H1 (cell line): Measurements from ENCODE around the gene STARD4. TPM values are rescaled to one million over a fixed set of nuclear protein-coding genes. Genes with fewer than 3 reads are reported as not detected.

Experiments
- CTCF ChIA-PET: fragments of 300-600 bp; sonication (Branson Sonifier 250); formaldehyde crosslinking; loops from one replicate; lab custom pipeline; 2021; ENCODE audit not compliant: partially characterized antibody; lab: Charles Lee
- POLR2A ChIA-PET: fragments of 300-600 bp; sonication (Branson Sonifier 250); formaldehyde crosslinking; loops from one replicate; lab custom pipeline; 2021; ENCODE audit warnings: inconsistent platforms; ENCODE audit not compliant: partially characterized antibody; lab: Charles Lee
- DNase-seq, 2 experiments: peaks; one replicate each; pipeline versions ENCODE4 v3.0.0 to v3.0.0-alpha.2; 2010 to 2022; ENCODE audit warnings: low spot score in 2 of 2, low read depth in 1 of 2, mixed read lengths in 1 of 2
- FAIRE-seq: peaks from 2 replicates; lab custom pipeline; 2011; peaks lifted over from hg19 to GRCh38; lab: Jason Lieb, UNC
- H2AFZ ChIP-seq: 2 replicates; pipeline ENCODE4 v1.8.1; 2012; ENCODE audit warnings: low read length, inconsistent platforms
- H2AK5ac ChIP-seq: 2 replicates; pipeline ENCODE4 v1.6.1; 2013; ENCODE audit warnings: low read depth, low read length
- H2BK120ac ChIP-seq: replicated peaks from 2 replicates; pipeline ENCODE3; 2013; ENCODE audit warnings: low read depth, low read length, inconsistent platforms
- H2BK12ac ChIP-seq: 2 replicates; pipeline ENCODE4 v1.6.1; 2013; ENCODE audit warnings: low read depth, low read length
- H2BK15ac ChIP-seq: 2 replicates; pipeline ENCODE4 v1.6.1; 2013; ENCODE audit warnings: low read length
- H2BK20ac ChIP-seq: 2 replicates; pipeline ENCODE4 v1.6.1; 2013; ENCODE audit warnings: low read length
- H2BK5ac ChIP-seq: 2 replicates; pipeline ENCODE4 v1.6.1; 2013; ENCODE audit warnings: low read depth, low read length
- H3K14ac ChIP-seq: 2 replicates; pipeline ENCODE4 v1.6.1; 2013; ENCODE audit warnings: inconsistent platforms; ENCODE audit not compliant: insufficient read length
- H3K18ac ChIP-seq: 2 replicates; pipeline ENCODE4 v1.6.1; 2013; ENCODE audit warnings: low read length; ENCODE audit errors: extremely low read depth
- H3K23ac ChIP-seq: 2 replicates; pipeline ENCODE4 v1.6.1; 2013; ENCODE audit warnings: inconsistent platforms; ENCODE audit not compliant: insufficient read length
- H3K23me2 ChIP-seq: 2 replicates; pipeline ENCODE4 v1.6.1; 2013; ENCODE audit warnings: low read depth, low read length
- H3K27ac ChIP-seq: 2 replicates; pipeline ENCODE4 v1.6.1; 2011; ENCODE audit warnings: low read depth, low read length, inconsistent platforms
- H3K27me3 ChIP-seq, 4 experiments: replicated peaks in 1 of 4; 1 replicate in 1 of 4; 2 replicates in 3 of 4; pipeline versions ENCODE4 v1.6.1 to v1.8.1; 2011 to 2013; ENCODE audit warnings: low read length in 3 of 4, mild to moderate bottlenecking in 3 of 4, inconsistent platforms in 2 of 4, mixed read lengths in 2 of 4, moderate library complexity in 1 of 4; ENCODE audit not compliant: control insufficient read depth in 3 of 4, insufficient read depth in 3 of 4; ENCODE audit errors: extremely low read depth in 1 of 4
- H3K36me3 ChIP-seq, 4 experiments: 2 replicates each; pipeline versions ENCODE4 v1.6.1 to v1.8.1; 2011 to 2013; ENCODE audit warnings: mild to moderate bottlenecking in 4 of 4, low read length in 3 of 4, moderate library complexity in 2 of 4, control low read depth in 1 of 4, inconsistent platforms in 1 of 4; ENCODE audit not compliant: insufficient read depth in 4 of 4, control insufficient read depth in 2 of 4
- H3K4ac ChIP-seq: replicated peaks from 2 replicates; pipeline ENCODE3; 2013; ENCODE audit warnings: low read length, low read depth, mixed read lengths, inconsistent platforms; ENCODE audit not compliant: insufficient read length
- H3K4me1 ChIP-seq, 4 experiments: replicated peaks in 1 of 4; 1 replicate in 1 of 4; 2 replicates in 3 of 4; pipeline versions ENCODE4 v1.6.1 to v1.8.1; 2011 to 2013; ENCODE audit warnings: low read length in 3 of 4, inconsistent platforms in 2 of 4, mixed read lengths in 1 of 4; ENCODE audit not compliant: insufficient read depth in 4 of 4, control insufficient read depth in 3 of 4
- H3K4me2 ChIP-seq, 2 experiments: 2 replicates each; pipeline versions ENCODE4 v1.6.1 to v1.8.1; 2011 to 2013; ENCODE audit warnings: low read depth in 2 of 2, low read length in 2 of 2, control low read depth in 1 of 2, inconsistent platforms in 1 of 2, mild to moderate bottlenecking in 1 of 2; ENCODE audit not compliant: insufficient read depth in 1 of 2
- H3K4me3 ChIP-seq, 4 experiments: fragments of 200-600, 300-600 bp in 1 of 4; sonication (generic), shearing (Covaris generic), sonication (Bioruptor Twin) in 1 of 4; 2 replicates each; pipeline versions ENCODE4 v1.5.1 to v1.8.1; 2011 to 2016; ENCODE audit warnings: low read length in 4 of 4, low read depth in 3 of 4, control low read depth in 2 of 4, inconsistent platforms in 2 of 4, mild to moderate bottlenecking in 2 of 4, mixed read lengths in 1 of 4, moderate library complexity in 1 of 4; ENCODE audit not compliant: insufficient read depth in 2 of 4; ENCODE audit errors: extremely low read depth in 1 of 4
- H3K56ac ChIP-seq: replicated peaks from 2 replicates; pipeline ENCODE3; 2013; ENCODE audit warnings: low read depth, mild to moderate bottlenecking, mixed read lengths, low read length, inconsistent platforms; ENCODE audit not compliant: insufficient read length
- H3K79me1 ChIP-seq: 2 replicates; pipeline ENCODE4 v1.6.1; 2013; ENCODE audit warnings: low read depth, low read length, control low read depth
- H3K79me2 ChIP-seq, 2 experiments: 2 replicates each; pipeline versions ENCODE4 v1.6.1 to v1.8.1; 2012 to 2013; ENCODE audit warnings: low read length in 2 of 2, mild to moderate bottlenecking in 2 of 2, inconsistent platforms in 1 of 2; ENCODE audit not compliant: insufficient read depth in 2 of 2, control insufficient read depth in 1 of 2
- H3K9ac ChIP-seq, 4 experiments: replicated peaks in 1 of 4; 1 replicate in 1 of 4; 2 replicates in 3 of 4; pipeline versions ENCODE4 v1.6.1 to v1.8.1; 2011 to 2013; ENCODE audit warnings: low read depth in 3 of 4, low read length in 3 of 4, control low read depth in 2 of 4, mild to moderate bottlenecking in 2 of 4, moderate library complexity in 2 of 4, inconsistent platforms in 1 of 4; ENCODE audit errors: extremely low read depth in 1 of 4
- H3K9me3 ChIP-seq, 2 experiments: 2 replicates each; pipeline versions ENCODE4 v1.6.1 to v1.8.1; 2012 to 2013; ENCODE audit warnings: mild to moderate bottlenecking in 2 of 2, moderate library complexity in 2 of 2, control low read depth in 1 of 2, inconsistent platforms in 1 of 2, low read depth in 1 of 2, low read length in 1 of 2, mixed read lengths in 1 of 2; ENCODE audit not compliant: insufficient read depth in 2 of 2
- H4K20me1 ChIP-seq, 2 experiments: replicated peaks in 1 of 2; 2 replicates each; pipeline versions ENCODE3 to v1.8.1; 2011 to 2013; ENCODE audit warnings: inconsistent platforms in 2 of 2, low read length in 2 of 2, mild to moderate bottlenecking in 1 of 2; ENCODE audit not compliant: insufficient read depth in 2 of 2, control insufficient read depth in 1 of 2
- H4K5ac ChIP-seq: 2 replicates; pipeline ENCODE4 v1.6.1; 2013; ENCODE audit warnings: low read length, low read depth, mixed read lengths, inconsistent platforms; ENCODE audit not compliant: insufficient read length
- H4K8ac ChIP-seq: 2 replicates; pipeline ENCODE4 v1.8.0; 2013; ENCODE audit warnings: mild to moderate bottlenecking, moderate library complexity, low read length, inconsistent platforms; ENCODE audit not compliant: insufficient read depth; ENCODE audit errors: extremely low read depth
- H4K91ac ChIP-seq: replicated peaks from 2 replicates; pipeline ENCODE3; 2013; ENCODE audit warnings: low read length, mixed read lengths, inconsistent platforms; ENCODE audit not compliant: insufficient read length
- ASH2L ChIP-seq: fragments of 200-600, 300-600 bp; sonication (generic); IDR thresholded peaks from one replicate; pipeline ENCODE4 v1.7.1; 2017; ENCODE audit warnings: low read length
- NANOG ChIP-seq: IDR thresholded peaks from 2 replicates; pipeline ENCODE4 v1.6.1; 2011; ENCODE audit warnings: low read length, low read depth, mild to moderate bottlenecking, inconsistent platforms; ENCODE audit not compliant: insufficient read depth, poor library complexity, severe bottlenecking
- WGBS, 2 experiments: shearing (Covaris generic) in 1 of 2; methylation state at CpG; one replicate each; pipeline versions ENCODE4 v1.1.6 to v1.1.7; 2013 to 2015; ENCODE audit warnings: low lambda C conversion rate in 2 of 2, mixed read lengths in 2 of 2, inconsistent platforms in 1 of 2, low coverage in 1 of 2, missing lambda C conversion rate in 1 of 2; ENCODE audit not compliant: insufficient replicate concordance in 2 of 2, insufficient coverage in 1 of 2, insufficient read length in 1 of 2; ENCODE audit errors: extremely low coverage in 1 of 2, missing lambda C conversion rate in 1 of 2; 5-methylcytosine and 5-hydroxymethylcytosine counted together
- polyA plus RNA-seq, 7 experiments: library from polyadenylated mRNA; depleted of rRNA in 3 of 7; stranded (reverse) in 5 of 7; unstranded in 2 of 7; fragments of >200 nt in 5 of 7; fragments of 200-250 nt in 2 of 7; gene quantifications; 1 replicate in 5 of 7; 2 replicates in 1 of 7; 4 replicates in 1 of 7; pipeline versions ENCODE4 v1.2.1 to v1.2.3, GENCODE V29; 2011 to 2013; ENCODE audit warnings: missing spikeins in 2 of 7, mixed read lengths in 2 of 7
- total RNA-seq: library from RNA; stranded (reverse); fragmentation: NEBNext Ultra II Directional; extraction: Animal tissue kit (Norgen Biotek cat#: 25700); gene quantifications from 2 replicates; pipeline ENCODE4 v1.2.1, GENCODE V29; 2021

The STARD4 gene
- total and polyA plus RNA-seq, 2 of the 8 experiments (the other 6 are each of a cell fraction or from before 2014, with no cell fraction given): 10.8 to 47.9 TPM

- Histone ChIP-seq H3K27me3 (no peaks in the 10 kb centered on the region), H4K5ac (peak overlapping the region; percentile 38), H3K9me3 (no peaks in the 10 kb centered on the region), H2BK12ac (peak overlapping the region; percentile 2; the same call in 1 of the 2 replicates), H3K4me1 (peaks cover 0 to 11% (median 4%) of the 10 kb centered on the region in 4 experiments; a peak in 3 of 7 replicates), H2BK5ac (peak overlapping the region; percentile 90), H3K23me2 (peaks cover 4% of the 10 kb centered on the region), H3K14ac (no peak overlapping the region), H4K8ac (no peak overlapping the region), H3K9ac (peak overlapping the region; percentile 35 to 75 (median 54)), H4K91ac (peak overlapping the region; percentile 31), H2AFZ (peak overlapping the region; percentile 78), H3K4me2 (peak overlapping the region; percentile 74 to 99), H3K23ac (no peak overlapping the region), H3K36me3 (no peaks in the 10 kb centered on the region), H3K4me3 (peak overlapping the region; percentile 83 to 96 (median 92)), H2BK15ac (peak overlapping the region; percentile 0; the same call in 1 of the 2 replicates), H4K20me1 (peaks cover 0 to 4% of the 10 kb centered on the region in 2 experiments), H2BK20ac (peak overlapping the region; percentile 66; the same call in 1 of the 2 replicates), H3K79me1 (no peaks in the 10 kb centered on the region), H3K56ac (peak overlapping the region; percentile 1), H3K79me2 (peaks cover 0 to 40% of the 10 kb centered on the region in 2 experiments; a peak in 3 of 4 replicates), H3K27ac (peak overlapping the region; percentile 58), H2BK120ac (peak overlapping the region; percentile 56), H2AK5ac (0 out of 2 replicates have a peak overlapping the region, but pooled peaks have one; percentile 41), H3K4ac (peak overlapping the region; percentile 35), H3K18ac (peak overlapping the region; percentile 75)
- FAIRE-seq: no peak
- no peak for DNase-seq
- POLR2A ChIA-PET: interaction anchor here (0.6 to 2.0 kb wide), 9 partner anchors 9 to 648 kb away, joined by 3 to 12 read pairs (median 3); no protein-coding TSS in a partner anchor
- TF ChIP-seq NANOG: no peak
- peak; percentile 3 for TF ChIP-seq ASH2L
- 47% methylated on average over 6 of the region's 6 CpGs; no CpG with 5 or more reads in 1 of the 2 experiments for WGBS, 2 experiments
- CTCF ChIA-PET: interaction anchor here (2.0 to 4.8 kb wide), 2 partner anchors 18 to 37 kb away, joined by 5 to 27 read pairs; no protein-coding TSS in a partner anchor
These were observed 791 bp upstream of the STARD4 start for GRCh38 chr5:111513131-111513520.
